Kidney (tissue), 14 donors: ENCODE results near the gene REG3G. TPM values are rescaled to one million over a fixed set of nuclear protein-coding genes. Genes with fewer than 3 reads are reported as not detected.

Experiments
- DNase-seq, 5 donors: peaks; one replicate each; pipeline ENCODE4 v3.0.0-alpha.2; 2013 to 2020
- FAIRE-seq: peaks from 2 replicates; lab custom pipeline; 2012; peaks lifted over from hg19 to GRCh38; lab: Jason Lieb, UNC
- H3K27ac ChIP-seq, 2 donors: one replicate each; pipeline ENCODE4 v1.7.0; 2013; ENCODE audit warnings: low read depth in 2 of 2, low read length in 2 of 2, inconsistent platforms in 1 of 2
- H3K27me3 ChIP-seq: one replicate; pipeline ENCODE4 v1.7.1; 2013; ENCODE audit warnings: low read length, inconsistent platforms; ENCODE audit not compliant: control insufficient read depth, insufficient read depth
- H3K36me3 ChIP-seq, 3 donors: one replicate each; pipeline versions ENCODE4 v1.7.0 to v1.7.1; 2013; ENCODE audit warnings: low read length in 3 of 3, control low read depth in 1 of 3, inconsistent platforms in 1 of 3; ENCODE audit not compliant: insufficient read depth in 3 of 3, control insufficient read depth in 2 of 3
- H3K4me1 ChIP-seq, 3 donors: one replicate each; pipeline versions ENCODE4 v1.7.0 to v1.7.1; 2013; ENCODE audit warnings: low read length in 3 of 3, inconsistent platforms in 1 of 3, low read depth in 1 of 3; ENCODE audit not compliant: control insufficient read depth in 2 of 3, insufficient read depth in 2 of 3
- H3K4me3 ChIP-seq, 3 donors: one replicate each; pipeline versions ENCODE4 v1.7.0 to v1.8.1; 2013; ENCODE audit warnings: low read length in 3 of 3, control low read depth in 1 of 3, inconsistent platforms in 1 of 3
- H3K9ac ChIP-seq, 3 donors: one replicate each; pipeline versions ENCODE4 v1.7.0 to v1.7.1; 2013; ENCODE audit warnings: low read length in 3 of 3, control low read depth in 1 of 3, inconsistent platforms in 1 of 3
- H3K9me3 ChIP-seq, 3 donors: one replicate each; pipeline versions ENCODE4 v1.7.0 to v1.7.1; 2013; ENCODE audit warnings: low read length in 3 of 3, control low read depth in 1 of 3, inconsistent platforms in 1 of 3; ENCODE audit not compliant: control insufficient read depth in 2 of 3, insufficient read depth in 1 of 3
- intact Hi-C: fragments of 100-400 bp; cut with DNase I; formaldehyde crosslinking; loops from one replicate; pipeline ENCODE4 v1.11.1; 2022
- polyA plus RNA-seq: library from polyadenylated mRNA; stranded (reverse); fragments of 350-450 nt; fragmentation: Illumina TruSeq; extraction: RNeasy Lipid Tissue Mini Kit (QIAGEN cat#74804); gene quantifications from one replicate; pipeline ENCODE4 v1.2.3, GENCODE V29; 2014; ENCODE audit warnings: low read depth, low replicate concordance; ENCODE audit not compliant: insufficient read depth
- total RNA-seq: library from RNA; stranded (reverse); fragmentation: NEBNext Ultra II Directional; extraction: Animal tissue kit (Norgen Biotek cat#: 25700); gene quantifications from one replicate; pipeline ENCODE4 v1.2.1, GENCODE V29; 2021
- TF ChIP-seq, protein P1 (sequence below): IDR thresholded peaks from 3 replicates; pipeline ENCODE4 v1.5.1; 2012; ENCODE audit warnings: mild to moderate bottlenecking, moderate library complexity, borderline replicate concordance; ENCODE audit not compliant: insufficient read depth; ENCODE audit errors: extremely low read depth
- donor health status: control.
- donor health status: control.
- donor health status: control.
- donor health status: control.
- donor health status: control.
- donor health status: DM: yes; HTN: yes; CAD: no.
- donor health status: Normal renal cell carcinoma (clear cell type).

The REG3G gene
- total and polyA plus RNA-seq, 2 donors from 2014 or later, result 8.8 to 19.4 TPM

DNA sequence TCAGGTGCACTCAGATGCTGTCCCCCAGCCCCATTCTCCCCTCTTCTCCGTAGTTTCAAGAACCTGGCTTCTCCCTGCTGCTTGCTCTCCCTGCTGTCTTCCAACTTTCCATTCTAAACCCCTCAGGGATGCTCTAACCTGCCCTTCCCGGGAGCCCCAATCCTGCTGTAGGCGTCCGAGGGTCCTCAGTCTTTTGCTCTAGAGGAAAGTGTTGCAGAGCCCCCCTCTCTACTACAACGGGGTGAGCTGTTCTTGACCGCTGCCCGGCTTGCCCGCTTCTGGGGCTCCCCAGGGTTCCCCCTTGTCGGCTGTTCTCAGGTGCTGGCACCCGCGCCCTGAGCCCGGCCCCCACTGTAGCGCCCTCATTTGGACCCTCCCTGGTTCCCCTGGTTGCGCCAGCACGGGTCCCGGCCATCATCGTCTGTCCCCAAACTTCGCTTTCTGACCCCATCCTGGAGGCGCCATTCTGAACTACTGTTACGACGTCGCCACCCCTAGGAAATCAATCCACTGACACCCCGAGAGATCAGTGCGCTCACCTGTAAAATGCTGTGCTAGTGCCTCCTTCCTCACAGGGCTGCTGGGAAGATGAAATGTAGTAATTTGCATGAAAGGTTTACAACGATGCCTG lies 31.9 kb upstream of the REG3G start:
- intact Hi-C loops, result no loop called here

DNA sequence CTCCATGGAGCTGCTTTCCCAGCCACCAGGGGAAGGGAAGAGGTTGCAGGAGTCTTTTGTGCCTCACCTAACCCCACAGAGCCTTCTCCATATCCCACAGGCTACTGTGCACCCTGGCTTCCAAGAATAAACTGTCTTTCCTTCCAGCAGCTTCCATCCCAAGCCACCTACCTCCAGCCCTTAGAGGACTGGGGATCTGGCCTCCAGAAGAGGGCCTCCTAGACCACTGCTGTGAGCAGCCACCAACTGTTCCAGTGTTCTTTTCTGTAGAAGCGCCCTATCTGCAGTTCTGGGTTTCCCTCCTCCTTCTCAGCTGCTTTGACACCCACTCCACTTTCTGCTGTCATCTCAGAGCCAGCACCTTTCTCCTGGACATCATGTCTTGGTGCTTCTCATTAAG lies 30.7 kb upstream of the REG3G start:
- H3K27ac ChIP-seq, result no peak overlapping the region
- peaks cover 0 to 3% (median 0%) of the 10 kb centered on the region in 3 donors for H3K4me1 ChIP-seq
- H3K9ac ChIP-seq, result no peak overlapping the region
- peaks cover 11% of the 10 kb centered on the region for H3K27me3 ChIP-seq
- TF ChIP-seq, protein P1, sequence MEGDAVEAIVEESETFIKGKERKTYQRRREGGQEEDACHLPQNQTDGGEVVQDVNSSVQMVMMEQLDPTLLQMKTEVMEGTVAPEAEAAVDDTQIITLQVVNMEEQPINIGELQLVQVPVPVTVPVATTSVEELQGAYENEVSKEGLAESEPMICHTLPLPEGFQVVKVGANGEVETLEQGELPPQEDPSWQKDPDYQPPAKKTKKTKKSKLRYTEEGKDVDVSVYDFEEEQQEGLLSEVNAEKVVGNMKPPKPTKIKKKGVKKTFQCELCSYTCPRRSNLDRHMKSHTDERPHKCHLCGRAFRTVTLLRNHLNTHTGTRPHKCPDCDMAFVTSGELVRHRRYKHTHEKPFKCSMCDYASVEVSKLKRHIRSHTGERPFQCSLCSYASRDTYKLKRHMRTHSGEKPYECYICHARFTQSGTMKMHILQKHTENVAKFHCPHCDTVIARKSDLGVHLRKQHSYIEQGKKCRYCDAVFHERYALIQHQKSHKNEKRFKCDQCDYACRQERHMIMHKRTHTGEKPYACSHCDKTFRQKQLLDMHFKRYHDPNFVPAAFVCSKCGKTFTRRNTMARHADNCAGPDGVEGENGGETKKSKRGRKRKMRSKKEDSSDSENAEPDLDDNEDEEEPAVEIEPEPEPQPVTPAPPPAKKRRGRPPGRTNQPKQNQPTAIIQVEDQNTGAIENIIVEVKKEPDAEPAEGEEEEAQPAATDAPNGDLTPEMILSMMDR, result no peak
- H3K4me3 ChIP-seq, result no peak overlapping the region
- FAIRE-seq (no peak), DNase-seq (no peak)
- no peaks in the 10 kb centered on the region for H3K9me3 ChIP-seq
- no peaks in the 10 kb centered on the region for H3K36me3 ChIP-seq
- intact Hi-C loops, result no loop called here

More for the DNA sequence above, 31.9 kb upstream of the REG3G start:
- H3K9ac ChIP-seq, result no peak overlapping the region
- H3K27ac ChIP-seq, result no peak overlapping the region
- TF ChIP-seq, protein P1, result no peak
- FAIRE-seq, result no peak
- no peaks in the 10 kb centered on the region for H3K36me3 ChIP-seq
- H3K4me3 ChIP-seq, result peak overlapping the region in 1 of 3 donors; percentile 45
- H3K9me3 ChIP-seq, result no peaks in the 10 kb centered on the region
- peaks cover 11% of the 10 kb centered on the region for H3K27me3 ChIP-seq
- peak in 1 of 5 donors; percentile 42 for DNase-seq
- peaks cover 0 to 3% (median 0%) of the 10 kb centered on the region in 3 donors for H3K4me1 ChIP-seq

DNA sequence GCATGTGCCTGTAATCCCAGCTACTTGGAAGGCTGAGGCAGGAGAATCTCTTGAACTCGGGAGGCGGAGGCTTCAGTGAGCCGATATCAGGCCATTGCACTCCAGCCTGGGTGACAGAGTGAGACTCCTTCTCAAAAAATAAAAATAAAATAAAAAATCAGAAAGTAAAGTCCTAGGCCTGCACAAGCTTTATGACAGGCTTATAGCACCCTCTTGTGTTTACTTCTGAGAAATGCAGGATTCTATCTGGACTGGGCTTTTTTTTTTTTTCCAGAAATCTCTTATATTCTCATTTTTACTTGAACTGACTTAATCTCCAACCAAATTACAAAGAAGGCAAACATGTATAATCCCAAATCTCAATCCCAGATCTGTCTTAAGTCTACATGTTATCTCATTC lies 26.1 kb upstream of the REG3G start:
- Histone ChIP-seq H3K9ac (no peak overlapping the region), H3K27ac (no peak overlapping the region), H3K4me3 (no peak overlapping the region), H3K4me1 (no peaks in the 10 kb centered on the region), H3K36me3 (no peaks in the 10 kb centered on the region), H3K9me3 (no peaks in the 10 kb centered on the region), H3K27me3 (no peaks in the 10 kb centered on the region)
- DNase-seq (peak in 2 of 5 donors; percentile 45 to 49), FAIRE-seq (no peak)
- intact Hi-C loops, result no loop called here
- TF ChIP-seq, protein P1, result peak; percentile 33
